Hepatocyte (in vitro differentiated cells): ENCODE data around the gene JMJD7. TPM values are rescaled to one million over a fixed set of nuclear protein-coding genes. Genes with fewer than 3 reads are reported as not detected.

ENCODE experiments used
- DNase-seq: peaks from one replicate; pipeline ENCODE4 v3.0.0-alpha.2; 2016; ENCODE audit warnings: low spot score
- H2AFZ ChIP-seq: fragments of 200-600 bp; sonication (generic); 2 replicates; pipeline ENCODE4 v1.6.0; 2016; ENCODE audit warnings: antibody characterized with exemption, mild to moderate bottlenecking
- H3K27ac ChIP-seq: fragments of 200-600 bp; sonication (generic); 2 replicates; pipeline ENCODE4 v1.5.1; 2016; ENCODE audit warnings: mild to moderate bottlenecking
- H3K27me3 ChIP-seq: fragments of 200-600 bp; sonication (generic); 2 replicates; pipeline ENCODE4 v1.6.1; 2016
- H3K36me3 ChIP-seq: fragments of 200-600 bp; sonication (generic); replicated peaks from 2 replicates; pipeline ENCODE4 v1.5.1; 2016; ENCODE audit warnings: low read depth; ENCODE audit not compliant: insufficient read depth
- H3K4me1 ChIP-seq: fragments of 200-600 bp; sonication (generic); 2 replicates; pipeline ENCODE4 v1.5.1; 2016; ENCODE audit warnings: mild to moderate bottlenecking, moderate library complexity; ENCODE audit not compliant: insufficient read depth
- H3K4me2 ChIP-seq: fragments of 200-600 bp; sonication (generic); 2 replicates; pipeline ENCODE4 v1.6.0; 2016
- H3K4me3 ChIP-seq: fragments of 200-600 bp; sonication (generic); 2 replicates; pipeline ENCODE4 v1.5.1; 2016; ENCODE audit warnings: mild to moderate bottlenecking
- H3K79me2 ChIP-seq: fragments of 200-600 bp; sonication (generic); 2 replicates; pipeline ENCODE4 v1.6.0; 2017; ENCODE audit warnings: mild to moderate bottlenecking
- H3K9me2 ChIP-seq: fragments of 200-600 bp; sonication (generic); replicated peaks from 2 replicates; pipeline ENCODE4 v1.6.0; 2017; ENCODE audit warnings: mild to moderate bottlenecking; ENCODE audit not compliant: insufficient read depth
- H3K9me3 ChIP-seq: fragments of 200-600 bp; sonication (generic); 2 replicates; pipeline ENCODE4 v1.5.1; 2016; ENCODE audit warnings: low read depth, mild to moderate bottlenecking
- H4K20me1 ChIP-seq: fragments of 200-600 bp; sonication (generic); 2 replicates; pipeline ENCODE4 v1.6.0; 2016; ENCODE audit warnings: mild to moderate bottlenecking; ENCODE audit not compliant: insufficient read depth, poor library complexity, severe bottlenecking
- CTCF ChIP-seq: fragments of 200-600 bp; sonication (generic); IDR thresholded peaks from 2 replicates; pipeline ENCODE4 v1.5.1; 2016; ENCODE audit warnings: antibody characterized with exemption, mild to moderate bottlenecking; ENCODE audit not compliant: poor library complexity
- EZH2 ChIP-seq: fragments of 200-600 bp; sonication (generic); IDR thresholded peaks from 2 replicates; pipeline ENCODE4 v1.6.1; 2016; ENCODE audit warnings: antibody characterized with exemption, mild to moderate bottlenecking, borderline replicate concordance
- EZH2phosphoT487 ChIP-seq: fragments of 200-600 bp; sonication (generic); IDR thresholded peaks from one replicate; pipeline ENCODE4 v1.6.1; 2018; ENCODE audit warnings: antibody characterized with exemption, mild to moderate bottlenecking, low read depth, moderate library complexity; ENCODE audit not compliant: unreplicated experiment, severe bottlenecking
- WGBS: methylation state at CpG from one replicate; pipeline ENCODE4 v1.1.6; 2016; ENCODE audit warnings: low lambda C conversion rate; ENCODE audit errors: missing lambda C conversion rate; 5-methylcytosine and 5-hydroxymethylcytosine counted together
- polyA plus RNA-seq: library from polyadenylated mRNA; unstranded; fragments of >200 nt; fragmentation: Nextera tagmentation; extraction: Ambion mirVana; gene quantifications from 2 replicates; pipeline ENCODE4 v1.2.1, GENCODE V29; 2016
- total RNA-seq: library from RNA; depleted of rRNA; stranded (reverse); fragments of >200 nt; gene quantifications from 2 replicates; pipeline ENCODE4 v1.2.3, GENCODE V29; 2014

Gene JMJD7
- total and polyA plus RNA-seq, 2 experiments from 2014 or later = 9.9 to 14.1 TPM

DNA sequence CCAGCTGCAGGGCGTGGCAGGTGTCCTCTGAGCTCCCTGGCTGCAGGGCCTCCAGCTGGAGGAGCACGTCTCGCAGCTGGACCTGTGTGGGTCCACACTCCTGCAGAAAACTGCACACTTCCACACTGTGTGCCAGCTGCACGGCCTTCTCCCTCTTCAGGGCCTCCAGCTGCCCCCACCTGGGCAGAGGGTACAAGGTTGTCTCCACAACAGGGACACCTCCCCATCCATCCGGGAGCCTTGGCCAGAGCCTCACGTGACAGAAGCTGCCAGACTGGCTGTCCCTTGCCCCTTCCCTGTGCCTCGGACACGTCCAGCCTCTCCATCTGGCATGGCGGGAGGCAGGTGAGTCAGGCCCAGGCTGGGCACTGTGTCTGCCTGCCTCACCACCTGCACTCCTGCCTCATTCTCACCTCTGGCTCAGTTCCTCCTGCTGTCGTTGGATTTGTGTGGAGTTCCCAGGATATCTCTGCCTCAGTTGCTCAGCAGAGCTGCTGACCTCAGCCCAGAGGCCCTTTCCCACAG is 51.5 kb downstream of the JMJD7 start:
- Histone ChIP-seq H3K27me3 (no peaks in the 10 kb centered on the region), H3K36me3 (no peaks in the 10 kb centered on the region), H3K4me1 (peaks cover 13% of the 10 kb centered on the region), H3K79me2 (no peaks in the 10 kb centered on the region), H3K9me3 (no peaks in the 10 kb centered on the region), H4K20me1 (no peaks in the 10 kb centered on the region), H3K27ac (no peak overlapping the region), H2AFZ (no peak overlapping the region), H3K4me2 (no peak overlapping the region), H3K4me3 (no peak overlapping the region), H3K9me2 (no peaks in the 10 kb centered on the region)
- TF ChIP-seq EZH2phosphoT487 (no peak), EZH2 (no peak), CTCF (no peak)
- WGBS = 97% methylated on average over 10 of the region's 10 CpGs
- no peak for DNase-seq

GRCh38 chr15:41880156-41880877 is 52.4 kb downstream of the JMJD7 start:
- no peak overlapping the region for H2AFZ ChIP-seq
- WGBS = 95% methylated on average over 10 of the region's 10 CpGs
- no peak overlapping the region for H3K4me3 ChIP-seq
- H3K27me3 ChIP-seq = no peaks in the 10 kb centered on the region
- TF ChIP-seq CTCF (no peak), EZH2phosphoT487 (no peak), EZH2 (no peak)
- H4K20me1 ChIP-seq = no peaks in the 10 kb centered on the region
- no peak overlapping the region for H3K27ac ChIP-seq
- H3K4me2 ChIP-seq = no peak overlapping the region
- no peaks in the 10 kb centered on the region for H3K36me3 ChIP-seq
- H3K79me2 ChIP-seq = no peaks in the 10 kb centered on the region
- H3K9me2 ChIP-seq = no peaks in the 10 kb centered on the region
- H3K4me1 ChIP-seq = peaks cover 13% of the 10 kb centered on the region
- H3K9me3 ChIP-seq = no peaks in the 10 kb centered on the region
- no peak for DNase-seq

- H3K4me2 ChIP-seq = no peak overlapping the region
- no peaks in the 10 kb centered on the region for H3K27me3 ChIP-seq
- H3K9me2 ChIP-seq = no peaks in the 10 kb centered on the region
- H3K27ac ChIP-seq = no peak overlapping the region
- no peak overlapping the region for H2AFZ ChIP-seq
- H4K20me1 ChIP-seq = no peaks in the 10 kb centered on the region
- H3K79me2 ChIP-seq = no peaks in the 10 kb centered on the region
- no peak for DNase-seq
- H3K9me3 ChIP-seq = no peaks in the 10 kb centered on the region
- no peak for TF ChIP-seq EZH2
- no peak for TF ChIP-seq CTCF
- no peak for TF ChIP-seq EZH2phosphoT487
- WGBS = 93% methylated on average over 8 of the region's 8 CpGs
- H3K36me3 ChIP-seq = no peaks in the 10 kb centered on the region
- peaks cover 13% of the 10 kb centered on the region for H3K4me1 ChIP-seq
- H3K4me3 ChIP-seq = no peak overlapping the region
Observed at GRCh38 chr15:41881086-41881485, 53.2 kb downstream of the JMJD7 start.
